Thoracic aorta endothelial cell (primary cell): ENCODE measurements around the gene DHRS4. TPM values are rescaled to one million over a fixed set of nuclear protein-coding genes. Genes with fewer than 3 reads are reported as not detected.

Source experiments
- total RNA-seq: library from RNA; depleted of rRNA; stranded (reverse); fragments of >200 nt; gene quantifications from 2 replicates; pipeline ENCODE4 v1.2.3, GENCODE V29; 2012

Gene DHRS4
- 33.3 and 35.4 TPM in 2 replicates for total RNA-seq

DNA sequence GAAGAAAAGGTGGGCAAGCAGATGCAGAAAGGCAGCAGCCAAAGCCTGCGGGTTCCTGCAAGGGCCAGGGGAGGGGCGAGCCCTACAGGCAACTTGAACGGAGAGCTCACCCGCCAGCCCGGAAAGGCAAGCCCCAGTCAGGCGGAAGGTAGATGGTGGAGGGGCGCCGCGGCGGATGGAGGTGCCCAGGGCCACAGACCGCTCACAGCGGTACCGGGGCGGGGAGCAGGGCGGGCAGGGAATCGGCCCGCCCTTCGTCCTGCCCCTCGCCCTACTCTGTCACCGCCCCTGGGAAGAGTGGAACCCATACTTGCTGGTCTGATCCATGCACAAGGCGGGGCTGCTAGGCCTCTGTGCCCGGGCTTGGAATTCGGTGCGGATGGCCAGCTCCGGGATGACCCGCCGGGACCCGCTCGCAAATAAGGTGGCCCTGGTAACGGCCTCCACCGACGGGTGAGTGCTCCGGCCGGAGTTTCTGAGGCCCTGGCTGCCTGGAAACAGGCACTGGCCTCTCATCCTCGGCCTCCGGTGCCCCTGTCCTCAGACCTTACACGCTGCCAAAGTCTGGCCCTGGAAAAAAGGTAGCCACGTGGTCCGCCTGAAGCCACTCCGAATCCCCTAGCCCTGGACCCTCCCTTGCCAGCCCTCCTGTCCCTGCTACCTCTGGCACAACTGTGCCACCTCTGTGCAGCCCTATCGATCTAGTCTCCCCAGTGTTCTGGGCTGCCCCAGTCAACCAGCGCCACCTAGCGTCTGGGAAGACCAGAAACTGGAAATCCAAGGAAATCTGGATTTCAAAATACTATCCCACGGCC lies at the start of gene DHRS4:
TSS of gene DHRS4 (plus strand) at position 307 of the 815 bp plus-strand sequence. CDS start at position 326, 19 bp downstream.

DNA sequence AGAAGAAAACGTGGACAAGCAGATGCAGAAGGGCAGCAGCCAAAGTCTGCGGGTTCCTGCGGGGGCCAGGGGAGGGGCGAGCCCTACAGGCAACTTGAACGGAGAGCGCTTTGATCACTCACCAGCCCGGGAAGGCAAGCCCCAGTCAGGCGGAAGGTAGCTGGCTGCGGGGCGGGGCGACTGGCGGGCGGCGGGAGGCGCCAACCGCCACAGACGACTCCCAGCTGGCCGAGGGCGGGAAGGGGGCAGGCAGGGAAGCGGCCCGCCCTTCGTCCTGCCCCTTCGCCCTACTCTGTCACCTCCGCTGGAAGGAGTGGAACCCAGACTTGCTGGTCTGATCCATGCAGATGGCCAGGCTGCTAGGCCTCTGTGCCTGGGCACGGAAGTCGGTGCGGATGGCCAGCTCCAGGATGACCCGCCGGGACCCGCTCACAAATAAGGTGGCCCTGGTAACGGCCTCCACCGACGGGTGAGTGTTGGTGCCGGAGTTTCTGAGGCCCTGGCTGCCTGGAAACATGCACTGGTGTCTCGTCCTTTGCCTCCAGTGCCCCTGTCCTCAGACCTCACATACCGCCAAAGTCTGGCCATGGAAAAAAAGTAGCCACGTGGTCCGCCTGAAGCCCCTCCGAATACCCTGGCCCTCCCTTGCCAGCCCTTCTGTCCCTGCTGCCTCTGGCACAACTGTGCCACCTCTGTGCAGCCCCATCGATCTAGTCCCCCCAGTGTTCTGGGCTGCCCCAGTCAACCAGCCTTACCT lies 35.2 kb downstream of the DHRS4 start, which contains the start of gene DHRS4L2:
TSS of gene DHRS4L2 (plus strand) at position 323 of the 757 bp plus-strand sequence. CDS start at position 342, 19 bp downstream.

Other genes with a start within 250 kb of the DHRS4 start
- 11.1 and 12.2 TPM in 2 replicates for gene DHRS4L2, start 35.2 kb downstream of the DHRS4 start, total RNA-seq
- 0.14 TPM in 1 of 2 replicates, not detected in the other for gene CARMIL3, start 98.2 kb downstream of the DHRS4 start, total RNA-seq
- not detected in 2 replicates for gene CPNE6, start 117.8 kb downstream of the DHRS4 start, total RNA-seq
- gene PCK2, start 140.5 kb downstream of the DHRS4 start, total RNA-seq: 6.6 and 11.2 TPM in 2 replicates
- gene DCAF11, start 161.0 kb downstream of the DHRS4 start, total RNA-seq: 35.8 and 36.3 TPM in 2 replicates
- 0.40 and 0.57 TPM in 2 replicates for gene NRL, start 161.2 kb downstream of the DHRS4 start, total RNA-seq
- gene FITM1, start 176.9 kb downstream of the DHRS4 start, total RNA-seq: 0.27 TPM in 1 of 2 replicates, not detected in the other
- 86.7 and 90.6 TPM in 2 replicates for gene PSME1, start 182.4 kb downstream of the DHRS4 start, total RNA-seq
- gene EMC9, start 187.8 kb downstream of the DHRS4 start, total RNA-seq: 14.9 and 15.3 TPM in 2 replicates
- gene PSME2, start 192.8 kb downstream of the DHRS4 start, total RNA-seq: 76.7 and 77.1 TPM in 2 replicates
- gene RNF31, start 193.7 kb downstream of the DHRS4 start, total RNA-seq: 42.4 and 54.4 TPM in 2 replicates
- gene IRF9, start 207.5 kb downstream of the DHRS4 start, total RNA-seq: 24.3 and 32.3 TPM in 2 replicates
- gene REC8, start 218.3 kb downstream of the DHRS4 start, total RNA-seq: 2.3 and 8.1 TPM in 2 replicates
- gene IPO4, start 235.0 kb downstream of the DHRS4 start, total RNA-seq: 53.7 and 54.7 TPM in 2 replicates
- 52.5 and 61.0 TPM in 2 replicates for gene TM9SF1, start 241.7 kb downstream of the DHRS4 start, total RNA-seq